GM18867 (cell line): ENCODE data around the gene CHCHD6.
A peak's percentile ranks its signal among the peaks of the same experiment; 100 is the strongest.

Source experiments
- ATAC-seq: cut with Tn5 transposase; IDR thresholded peaks from one replicate; pipeline ENCODE4 v1.9.1; 2021; ENCODE audit warnings: mild to moderate bottlenecking, moderate library complexity; ENCODE audit not compliant: unreplicated experiment

Gene CHCHD6

GRCh38 chr3:126968391-126969390, 264.7 kb downstream of the CHCHD6 start:
- ATAC-seq, result no peak

DNA sequence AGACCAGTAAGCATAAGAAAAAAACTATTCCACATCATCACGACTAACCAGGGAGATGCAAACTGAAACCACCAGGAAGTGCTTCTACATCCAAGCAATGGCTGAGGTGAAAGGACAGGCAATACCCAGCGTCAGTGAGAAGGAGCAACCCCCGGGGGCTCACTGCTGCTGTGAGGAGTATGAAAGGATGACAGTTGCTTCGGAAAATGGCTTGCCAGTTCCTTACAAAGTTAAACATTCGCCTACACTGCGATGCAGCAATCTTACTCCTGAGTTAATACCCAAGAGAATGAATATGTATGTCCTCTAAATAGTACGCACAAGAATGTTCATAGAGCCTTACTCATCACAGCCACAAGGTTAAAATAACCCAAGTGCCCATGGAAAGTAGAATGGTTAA, 265.5 kb downstream of the CHCHD6 start:
- ATAC-seq, result no peak

- no peak for ATAC-seq
Measured at GRCh38 chr3:126970101-126970500, 266.1 kb downstream of the CHCHD6 start.

DNA sequence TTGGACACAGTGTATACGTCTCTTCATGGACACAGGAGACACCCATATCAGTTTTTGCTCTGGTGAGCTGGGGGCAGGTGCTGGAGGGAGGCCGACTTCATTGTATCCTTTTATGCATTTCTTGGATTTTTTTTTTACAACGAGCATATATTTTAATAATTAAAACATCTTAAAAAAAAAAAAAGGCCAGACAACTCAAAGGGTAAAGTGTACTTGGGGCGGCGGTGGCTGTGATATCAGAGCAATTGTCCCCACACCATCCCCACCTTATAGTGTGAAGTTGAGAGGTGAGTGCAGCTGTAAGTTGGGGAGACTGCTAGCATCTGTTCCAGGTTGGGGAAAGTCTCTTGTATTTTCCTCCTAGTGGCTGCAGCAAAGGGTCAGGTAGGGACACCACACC, 266.9 kb downstream of the CHCHD6 start:
- no peak for ATAC-seq

GRCh38 chr3:126971891-126972351, 267.9 kb downstream of the CHCHD6 start:
- ATAC-seq, result no peak

DNA sequence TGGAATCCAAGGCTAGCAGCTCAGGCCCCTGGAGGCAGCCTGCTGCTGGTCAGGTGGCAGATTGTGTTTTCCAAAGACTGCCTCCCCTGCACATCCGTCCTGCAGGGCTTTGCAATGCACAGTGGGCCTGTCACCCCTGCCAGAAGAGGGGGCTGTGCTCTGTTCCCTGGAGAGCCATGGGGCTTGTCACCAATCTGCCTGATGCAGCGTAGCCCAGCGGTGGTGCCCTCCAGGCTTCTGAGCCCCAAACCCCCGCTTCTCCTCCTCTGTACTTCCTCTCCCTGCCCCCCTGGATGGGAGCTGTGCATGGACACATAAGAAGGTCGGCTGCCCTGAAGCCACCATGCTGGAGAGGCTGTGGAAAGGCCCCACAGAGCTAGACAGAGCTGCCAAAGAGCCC, 268.8 kb downstream of the CHCHD6 start:
- ATAC-seq, result no peak

- no peak for ATAC-seq
Measured at GRCh38 chr3:126973814-126974213, 269.8 kb downstream of the CHCHD6 start.

GRCh38 chr3:126974756-126975155, 270.7 kb downstream of the CHCHD6 start:
- ATAC-seq, result no peak

DNA sequence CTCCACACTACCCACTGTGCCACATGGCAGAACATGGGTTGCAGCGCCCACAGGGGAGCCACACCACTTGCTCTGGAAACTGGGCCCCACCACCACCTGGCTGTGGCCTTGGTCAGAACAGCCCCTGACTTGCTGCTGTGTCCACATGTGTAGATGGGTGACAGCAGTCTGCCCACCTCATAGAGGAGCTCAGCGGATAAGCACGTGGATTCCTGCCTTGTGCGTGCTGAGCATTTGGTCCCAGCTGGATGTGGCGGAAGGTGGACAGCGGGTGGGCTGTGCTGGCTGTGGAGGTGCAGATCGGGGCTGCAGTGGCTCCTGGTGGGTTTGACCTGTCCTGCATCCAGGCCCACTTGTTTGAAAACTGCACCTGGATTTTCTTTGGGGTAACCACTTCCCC, 272.9 kb downstream of the CHCHD6 start:
- ATAC-seq, result no peak

GRCh38 chr3:126977821-126978220, 273.8 kb downstream of the CHCHD6 start:
- ATAC-seq, result no peak

- no peak for ATAC-seq
Measured at GRCh38 chr3:126978291-126978690, 274.3 kb downstream of the CHCHD6 start.

GRCh38 chr3:126979046-126979628, 275.1 kb downstream of the CHCHD6 start:
- ATAC-seq, result no peak

DNA sequence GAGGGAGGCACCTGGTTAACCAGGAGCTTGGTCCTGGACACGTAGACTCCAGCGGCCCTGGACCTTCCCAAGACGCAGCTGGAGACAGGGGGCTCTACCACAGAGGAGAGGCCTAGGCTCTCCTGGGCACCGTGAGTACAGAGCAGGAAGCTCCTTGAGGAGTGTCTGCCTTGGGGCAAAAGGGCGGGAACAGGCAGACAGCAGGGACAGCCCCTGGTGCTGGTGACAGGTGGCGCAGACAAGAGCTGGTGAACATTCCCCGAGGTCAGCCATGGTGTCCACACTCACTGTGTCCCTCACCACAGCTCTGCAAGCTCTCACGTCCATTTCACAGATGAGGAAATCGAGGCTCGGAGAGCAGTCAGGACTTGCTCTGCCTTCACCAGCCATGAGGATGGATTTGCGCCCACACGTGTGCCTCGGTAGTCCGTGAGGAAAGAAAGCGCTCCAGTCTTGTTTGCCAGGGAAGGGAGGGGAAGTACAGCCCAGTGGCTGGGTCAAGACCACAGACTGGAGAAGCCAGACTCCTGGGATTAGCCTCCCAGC, 276.3 kb downstream of the CHCHD6 start:
- no peak for ATAC-seq

- peak; percentile 29 for ATAC-seq
Measured at GRCh38 chr3:126982126-126982470, 278.1 kb downstream of the CHCHD6 start.

DNA sequence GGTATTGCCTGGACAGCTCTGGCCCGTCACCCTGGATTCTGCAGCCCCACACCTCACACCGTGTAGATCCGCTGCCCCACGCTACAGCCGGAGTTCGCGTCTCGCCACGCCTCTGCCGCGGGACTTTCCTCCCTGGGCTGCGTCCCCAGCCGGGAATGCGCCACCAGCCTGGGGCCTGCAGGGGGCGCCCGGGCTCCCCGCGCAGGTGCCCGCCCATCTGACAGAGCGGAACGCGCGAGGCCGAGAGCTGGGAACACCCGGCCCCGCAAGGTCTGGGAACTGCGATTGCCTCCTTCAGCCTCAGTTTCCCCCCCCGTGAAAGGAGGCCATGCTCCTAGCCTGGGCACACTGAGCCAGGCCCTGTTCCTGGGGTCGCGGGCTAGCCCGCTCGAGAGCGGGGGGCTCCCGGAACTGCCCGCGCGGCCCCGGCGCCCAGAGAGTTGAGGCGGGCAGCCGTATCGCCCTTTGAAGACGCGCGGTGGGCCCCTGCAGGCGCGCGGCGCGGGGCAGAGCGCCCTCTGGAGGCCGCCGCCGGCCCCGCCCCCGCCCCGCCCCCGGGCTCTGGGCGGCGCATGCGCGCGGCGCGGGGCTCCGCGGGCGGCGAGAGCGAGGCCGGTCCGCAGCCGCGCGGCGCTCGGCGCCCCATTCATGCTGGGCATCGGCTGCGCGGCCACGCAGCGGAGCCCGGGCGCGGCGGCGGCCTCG, 278.6 kb downstream of the CHCHD6 start, which contains the start of gene PLXNA1:
TSS of gene PLXNA1 (plus strand) at position 645 of the 705 bp plus-strand sequence. CDS start 5,479 bp downstream, outside the sequence.
- peak; percentile 73 for ATAC-seq

GRCh38 chr3:126983276-126983652, 279.2 kb downstream of the CHCHD6 start:
- peak; percentile 7 for ATAC-seq

GRCh38 chr3:126983653-126984390, 279.8 kb downstream of the CHCHD6 start:
- ATAC-seq, result no peak

GRCh38 chr3:126984391-126985131, 280.5 kb downstream of the CHCHD6 start:
- ATAC-seq, result no peak

GRCh38 chr3:126985132-126985985, 281.3 kb downstream of the CHCHD6 start:
- ATAC-seq, result no peak
